Kidney capillary endothelial cell (primary cell): ENCODE measurements around the gene FAM43A.

ENCODE experiments used
- DNase-seq: peaks from one replicate; pipeline ENCODE4 v3.0.0-alpha.2; 2018; ENCODE audit warnings: low spot score

The FAM43A gene

GRCh38 chr3:194675680-194676079, 10.0 kb upstream of the FAM43A start:
- no peak for DNase-seq

- no peak for DNase-seq
Measured at GRCh38 chr3:194676471-194676870, 9.2 kb upstream of the FAM43A start.

DNA sequence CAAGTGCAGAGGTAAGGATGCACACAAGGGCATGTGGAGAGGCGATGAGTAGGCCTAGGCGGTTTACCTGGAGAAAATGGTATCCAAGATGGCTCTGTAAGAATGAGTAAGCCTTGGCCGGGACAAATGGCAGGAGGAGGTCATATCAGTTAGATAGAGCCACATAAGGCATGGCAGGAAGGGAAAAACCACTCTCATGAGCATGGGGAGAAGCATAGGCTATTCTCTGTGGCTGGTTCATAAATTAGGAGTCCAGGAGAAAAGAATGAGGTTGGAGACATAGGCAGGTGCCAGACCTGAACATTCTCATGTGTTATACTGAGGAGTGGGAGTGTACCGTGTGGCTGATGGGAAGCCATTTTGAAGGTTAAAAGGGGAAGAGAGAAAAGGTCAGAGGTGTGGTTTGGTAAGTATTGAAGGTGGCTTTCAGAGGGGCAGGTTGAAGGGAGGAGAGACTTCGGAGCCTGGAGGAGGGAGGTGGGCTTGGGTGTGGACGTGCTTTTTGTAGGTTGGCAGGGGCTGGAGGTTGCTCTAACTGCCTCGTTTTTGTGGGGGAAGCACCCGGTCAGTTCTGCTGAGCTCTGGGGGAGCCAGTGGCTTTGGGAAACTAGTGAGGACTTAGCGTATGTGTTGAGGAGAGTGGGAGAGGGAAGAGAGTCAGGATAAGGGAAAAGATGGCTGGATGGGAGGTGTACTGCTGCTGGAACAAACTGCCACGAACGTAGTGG, 4.6 kb upstream of the FAM43A start:
- DNase-seq = no peak

- no peak for DNase-seq
Measured at GRCh38 chr3:194682189-194682693, 3.4 kb upstream of the FAM43A start.

- peak; percentile 80 for DNase-seq
Measured at GRCh38 chr3:194682694-194683310, 2.9 kb upstream of the FAM43A start.

DNA sequence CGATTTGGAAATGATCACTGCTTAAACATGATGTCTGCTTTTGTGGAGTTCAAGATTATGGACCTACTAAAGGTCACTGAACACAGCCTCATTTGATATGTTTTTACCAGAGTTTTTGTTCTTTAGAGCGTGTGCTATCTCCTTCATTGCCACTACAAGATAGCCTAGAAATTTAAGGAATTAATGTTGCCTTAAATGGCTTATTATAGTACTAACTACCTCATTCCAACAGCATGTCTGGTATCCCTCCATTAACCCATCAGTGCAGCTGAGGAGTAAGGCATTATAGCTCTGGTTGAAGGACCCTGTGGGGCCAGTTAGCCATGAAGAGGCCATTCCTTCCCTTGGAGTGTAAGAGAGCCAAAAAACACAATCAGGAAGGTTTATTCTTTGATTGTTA, 2.3 kb upstream of the FAM43A start:
- DNase-seq = no peak

- no peak for DNase-seq
Measured at GRCh38 chr3:194685065-194685717, 492 bp upstream of the FAM43A start.

DNA sequence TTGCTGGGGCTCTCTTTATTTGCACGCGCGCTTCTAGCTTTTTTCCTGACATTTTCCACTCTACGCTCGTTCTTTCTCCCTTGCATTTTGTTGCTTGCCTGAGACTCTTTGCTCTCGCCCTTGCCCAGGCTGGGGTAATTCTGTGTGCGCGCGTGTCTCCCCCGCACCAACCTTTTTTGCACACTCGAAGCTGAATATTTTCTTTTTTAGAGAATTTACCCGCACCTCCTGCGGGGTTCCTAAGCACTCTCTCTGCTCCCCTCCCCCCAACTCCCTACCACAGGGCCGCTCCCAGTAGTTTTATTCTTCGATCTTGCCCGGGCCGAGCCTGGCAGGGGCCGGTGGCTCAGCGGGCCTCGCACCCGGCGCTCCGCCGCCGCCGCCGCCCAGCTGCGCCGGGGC, 732 bp downstream of the FAM43A start:
- no peak for DNase-seq

GRCh38 chr3:194686816-194687637, 1.3 kb downstream of the FAM43A start:
- peak; percentile 18 for DNase-seq

GRCh38 chr3:194687638-194688199, 2.0 kb downstream of the FAM43A start:
- peak; percentile 38 for DNase-seq

GRCh38 chr3:194688200-194688740, 2.6 kb downstream of the FAM43A start:
- DNase-seq = peak; percentile 40

DNA sequence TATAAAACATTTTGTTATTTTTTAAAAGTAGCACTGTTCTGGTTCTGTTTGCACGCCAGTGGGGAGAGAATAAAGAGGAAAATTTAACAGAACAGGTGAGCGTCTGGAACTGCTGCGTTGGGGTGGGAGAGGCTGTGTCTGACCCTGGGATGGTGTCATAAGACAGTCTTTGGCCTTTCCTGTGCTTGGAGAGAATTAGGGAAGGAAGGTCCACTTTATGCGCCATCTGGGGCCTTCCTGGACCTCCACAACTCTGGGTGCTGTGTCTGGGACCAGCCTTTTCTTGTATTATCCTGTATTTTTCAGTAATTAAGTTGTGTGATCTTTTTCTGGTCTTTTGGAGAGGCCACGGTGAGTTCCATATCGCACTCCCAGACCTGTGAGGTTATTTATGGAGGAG, 3.3 kb downstream of the FAM43A start:
- DNase-seq = no peak

GRCh38 chr3:194689493-194689944, 3.8 kb downstream of the FAM43A start:
- peak; percentile 68 for DNase-seq

GRCh38 chr3:194690501-194691372, 5.1 kb downstream of the FAM43A start:
- DNase-seq = peak; percentile 44

DNA sequence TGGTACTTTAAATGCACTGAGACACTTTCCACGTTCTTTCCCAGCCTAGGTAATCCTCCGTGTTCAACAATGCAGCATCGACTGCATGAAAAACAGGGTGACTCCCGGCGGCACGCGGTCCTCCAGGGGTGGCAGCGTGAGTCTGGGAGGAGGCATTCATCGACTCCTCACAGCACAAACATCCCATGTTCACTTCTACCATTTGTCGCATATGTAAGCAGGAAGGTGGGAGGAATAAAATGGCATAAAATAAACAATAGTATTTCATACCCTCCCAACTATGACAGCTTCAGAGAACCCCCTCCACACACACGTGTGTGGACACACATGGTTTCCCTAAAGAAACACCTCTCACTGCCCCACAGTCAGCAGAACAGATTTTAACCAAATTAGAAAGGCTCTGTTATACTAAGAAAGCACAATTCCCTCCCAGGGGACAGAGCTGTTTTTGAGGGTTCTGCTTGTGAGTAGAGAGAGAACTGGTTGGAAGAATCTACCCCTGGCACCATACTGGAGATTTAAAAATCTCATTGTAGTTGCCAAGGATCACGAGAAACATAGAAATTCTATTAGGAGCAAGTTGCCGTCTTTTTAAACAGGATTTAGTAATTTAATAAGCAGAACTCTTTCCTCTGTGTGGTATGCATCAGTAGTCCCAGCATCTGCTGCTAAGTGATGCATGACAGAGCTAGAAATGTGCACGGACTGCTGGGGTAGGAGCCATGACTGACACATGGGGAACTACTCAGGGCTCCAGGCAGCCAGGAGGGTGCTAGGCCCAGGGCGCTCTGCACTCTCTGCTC, 6.0 kb downstream of the FAM43A start:
- peak; percentile 24 for DNase-seq

- DNase-seq = no peak
Measured at GRCh38 chr3:194696702-194697101, 11.0 kb downstream of the FAM43A start.

DNA sequence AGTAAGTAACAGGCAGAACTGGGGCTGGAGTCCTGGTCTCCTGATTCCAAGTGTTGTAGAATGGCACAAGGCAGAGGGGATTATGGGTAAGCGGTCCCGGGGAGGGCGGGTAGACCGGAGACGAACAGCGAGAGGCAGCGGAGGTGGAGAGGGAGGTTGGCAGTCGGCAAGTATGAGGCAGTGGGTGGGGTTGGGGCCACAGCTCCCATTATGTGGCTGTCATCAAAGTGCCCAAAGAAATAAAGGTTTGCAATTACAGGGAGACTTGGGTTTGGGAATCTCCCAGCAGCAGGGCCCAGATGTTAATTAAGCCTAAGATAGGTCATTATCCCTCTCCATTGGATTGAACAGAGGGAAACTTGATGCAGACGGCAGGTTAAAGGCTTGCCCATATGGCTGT, 16.9 kb downstream of the FAM43A start:
- no peak for DNase-seq

GRCh38 chr3:194705227-194705626, 19.5 kb downstream of the FAM43A start:
- DNase-seq = no peak

GRCh38 chr3:194705761-194706160, 20.1 kb downstream of the FAM43A start:
- DNase-seq = no peak

DNA sequence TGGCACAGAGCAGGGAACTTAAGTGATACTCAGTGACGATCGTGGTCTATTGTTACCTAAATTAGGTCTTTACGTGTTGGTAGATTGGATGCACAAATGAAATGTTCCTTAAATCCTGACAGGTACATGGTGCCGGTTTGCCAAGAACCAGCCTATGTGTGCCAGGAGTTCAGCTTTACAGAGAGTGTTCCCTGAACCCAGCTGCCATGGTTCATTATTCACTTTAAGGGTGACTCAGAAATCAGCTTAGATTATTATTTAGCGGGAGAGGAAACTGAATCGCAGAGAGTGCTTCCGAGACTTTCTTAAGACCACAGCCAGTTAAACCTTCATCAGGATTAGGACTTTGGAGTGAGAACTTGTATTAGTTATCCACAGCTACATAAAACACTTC, 21.5 kb downstream of the FAM43A start:
- no peak for DNase-seq
